AG08396 (cell line): Measurements from ENCODE around the gene KRTAP5-4.
A peak's percentile ranks its signal among the peaks of the same experiment; 100 is the strongest.
"Not testable (repeated sequence)": the region's sequence is repeated elsewhere in the genome, so short reads cannot be mapped to it uniquely, and the experiment has no call there.

Experiments
- DNase-seq: peaks from one replicate; pipeline ENCODE4 v3.0.0; 2012; ENCODE audit warnings: low spot score, mixed read lengths

KRTAP5-4 gene

GRCh38 chr11:1652771-1653540, 31.0 kb upstream of the KRTAP5-4 start:
- DNase-seq: peak; percentile 95

GRCh38 chr11:1652442-1652770, 30.5 kb upstream of the KRTAP5-4 start:
- no peak for DNase-seq

- DNase-seq: no peak
These were observed 30.1 kb upstream of the KRTAP5-4 start for GRCh38 chr11:1652026-1652425.

- DNase-seq: no peak
These were observed 29.6 kb upstream of the KRTAP5-4 start for GRCh38 chr11:1651411-1651980.

GRCh38 chr11:1650918-1651262, 29.0 kb upstream of the KRTAP5-4 start:
- DNase-seq: no peak

GRCh38 chr11:1650034-1650917, 28.3 kb upstream of the KRTAP5-4 start:
- no peak for DNase-seq

GRCh38 chr11:1648653-1649420, 26.9 kb upstream of the KRTAP5-4 start:
- no peak for DNase-seq

- DNase-seq: no peak
These were observed 26.1 kb upstream of the KRTAP5-4 start for GRCh38 chr11:1647901-1648652.

GRCh38 chr11:1646540-1646939, 24.6 kb upstream of the KRTAP5-4 start:
- DNase-seq: not testable (repeated sequence)

- DNase-seq: no peak
These were observed 23.5 kb upstream of the KRTAP5-4 start for GRCh38 chr11:1645357-1645821.

GRCh38 chr11:1644601-1645356, 22.8 kb upstream of the KRTAP5-4 start:
- no peak for DNase-seq

- DNase-seq: no peak
These were observed 21.3 kb upstream of the KRTAP5-4 start for GRCh38 chr11:1643146-1643690.

GRCh38 chr11:1642288-1643145, 20.6 kb upstream of the KRTAP5-4 start:
- no peak for DNase-seq

- DNase-seq: no peak
These were observed 19.2 kb upstream of the KRTAP5-4 start for GRCh38 chr11:1641096-1641495.

GRCh38 chr11:1640076-1640946, 18.4 kb upstream of the KRTAP5-4 start:
- DNase-seq: peak; percentile 82

- DNase-seq: no peak
These were observed 17.7 kb upstream of the KRTAP5-4 start for GRCh38 chr11:1639666-1640065.

GRCh38 chr11:1639102-1639620, 17.2 kb upstream of the KRTAP5-4 start:
- no peak for DNase-seq

GRCh38 chr11:1638344-1638743, 16.4 kb upstream of the KRTAP5-4 start:
- DNase-seq: no peak
